Upper lobe of left lung (tissue), 4 donors: Measurements from ENCODE around the gene PAFAH1B1.

Experiments used
- CTCF ChIP-seq, 6 experiments: fragments of 450-650 bp in 4 of 6; fragments of 200-600 bp in 2 of 6; sonication (generic) in 2 of 6; IDR thresholded peaks; one replicate each; pipeline ENCODE4 v1.5.1; 2016 to 2019; ENCODE audit warnings: antibody characterized with exemption in 6 of 6
- POLR2A ChIP-seq, 4 donors: fragments of 450-650 bp; IDR thresholded peaks; one replicate each; pipeline ENCODE4 v1.5.1; 2016 to 2017; ENCODE audit warnings: antibody characterized with exemption in 4 of 4, mild to moderate bottlenecking in 2 of 4
- POLR2AphosphoS5 ChIP-seq, 2 donors: sonication (generic); formaldehyde crosslinking; IDR thresholded peaks; one replicate each; pipeline ENCODE4 v1.5.1; 2017; ENCODE audit warnings: antibody characterized with exemption in 2 of 2

GRCh38 chr17:2580151-2580550, 13.3 kb upstream of the PAFAH1B1 start:
- TF ChIP-seq POLR2A (IDR thresholded peaks at IDR 0.05) (no peak), CTCF (IDR thresholded peaks at IDR 0.05) (no peak), POLR2AphosphoS5 (IDR thresholded peaks at IDR 0.05) (no peak)
